SU-DHL-6 (cell line): ENCODE measurements around the gene HK1.
A peak's percentile ranks its signal among the peaks of the same experiment; 100 is the strongest.

ENCODE experiments used
- H2AFZ ChIP-seq: fragments of 200-600 bp; sonication (generic); 2 replicates; pipeline ENCODE4 v1.6.1; 2014; ENCODE audit warnings: low read depth, mild to moderate bottlenecking, moderate library complexity, mixed read lengths, antibody characterized with exemption, low read length; ENCODE audit not compliant: severe bottlenecking
- H3F3A ChIP-seq: fragments of 200-600 bp; shearing (Covaris generic); 2 replicates; pipeline ENCODE4 v1.6.0; 2016; ENCODE audit warnings: antibody characterized with exemption, mild to moderate bottlenecking; ENCODE audit not compliant: insufficient read depth
- H3K27ac ChIP-seq: fragments of 200-600 bp; sonication (generic); 2 replicates; pipeline ENCODE4 v1.5.1; 2016; ENCODE audit warnings: low read depth, mild to moderate bottlenecking, low read length, moderate library complexity, mixed read lengths
- H3K27me3 ChIP-seq: fragments of 200-600 bp; sonication (generic), shearing (Covaris generic); 2 replicates; pipeline ENCODE4 v1.6.0; 2014; ENCODE audit warnings: mild to moderate bottlenecking, low read length
- H3K36me3 ChIP-seq: fragments of 200-600 bp; sonication (generic); 2 replicates; pipeline ENCODE4 v1.6.1; 2014; ENCODE audit warnings: mild to moderate bottlenecking, low read length, mixed read lengths
- H3K4me2 ChIP-seq: fragments of 300-600, 200-600 bp; shearing (Covaris generic), sonication (generic); 2 replicates; pipeline ENCODE4 v1.6.0; 2014; ENCODE audit warnings: low read length, low read depth, mild to moderate bottlenecking; ENCODE audit not compliant: poor library complexity, severe bottlenecking
- H3K4me3 ChIP-seq: fragments of 200-600 bp; sonication (generic); 2 replicates; pipeline ENCODE4 v1.5.1; 2014; ENCODE audit warnings: antibody characterized with exemption, low read length, mild to moderate bottlenecking, mixed read lengths; ENCODE audit not compliant: insufficient read depth, poor library complexity, severe bottlenecking
- H3K79me2 ChIP-seq: fragments of 200-600 bp; sonication (generic); 2 replicates; pipeline ENCODE4 v1.6.1; 2014; ENCODE audit warnings: mild to moderate bottlenecking, low read length, moderate library complexity; ENCODE audit not compliant: insufficient read depth
- H3K9ac ChIP-seq: fragments of 200-600 bp; sonication (generic); 2 replicates; pipeline ENCODE4 v1.7.0; 2014; ENCODE audit warnings: mild to moderate bottlenecking, low read length
- H3K9me2 ChIP-seq: fragments of 200-600 bp; sonication (generic); replicated peaks from 2 replicates; pipeline ENCODE4 v1.6.1; 2014; ENCODE audit warnings: low read length; ENCODE audit not compliant: insufficient read depth
- H3K9me3 ChIP-seq: fragments of 200-600 bp; sonication (generic); 2 replicates; pipeline ENCODE4 v1.6.1; 2014; ENCODE audit warnings: low read length, mixed read lengths; ENCODE audit not compliant: insufficient read depth
- H4K20me1 ChIP-seq: fragments of 200-600 bp; sonication (generic); 2 replicates; pipeline ENCODE4 v1.6.1; 2014; ENCODE audit warnings: low read depth, mild to moderate bottlenecking, antibody characterized with exemption, low read length, moderate library complexity, mixed read lengths
- EZH2phosphoT487 ChIP-seq: fragments of 200-600 bp; sonication (generic), shearing (Covaris generic); conservative IDR thresholded peaks from 2 replicates; pipeline ENCODE4 v1.6.1; 2018; ENCODE audit warnings: mild to moderate bottlenecking, antibody characterized with exemption, low read length, moderate library complexity, mixed read lengths
- TF ChIP-seq, protein P1 (sequence below): fragments of 200-600 bp; sonication (generic); IDR thresholded peaks from one replicate; pipeline ENCODE4 v1.5.1; 2017; ENCODE audit warnings: antibody characterized with exemption, mild to moderate bottlenecking, low read length, moderate library complexity; ENCODE audit not compliant: insufficient read depth, poor library complexity, severe bottlenecking

HK1 gene

DNA sequence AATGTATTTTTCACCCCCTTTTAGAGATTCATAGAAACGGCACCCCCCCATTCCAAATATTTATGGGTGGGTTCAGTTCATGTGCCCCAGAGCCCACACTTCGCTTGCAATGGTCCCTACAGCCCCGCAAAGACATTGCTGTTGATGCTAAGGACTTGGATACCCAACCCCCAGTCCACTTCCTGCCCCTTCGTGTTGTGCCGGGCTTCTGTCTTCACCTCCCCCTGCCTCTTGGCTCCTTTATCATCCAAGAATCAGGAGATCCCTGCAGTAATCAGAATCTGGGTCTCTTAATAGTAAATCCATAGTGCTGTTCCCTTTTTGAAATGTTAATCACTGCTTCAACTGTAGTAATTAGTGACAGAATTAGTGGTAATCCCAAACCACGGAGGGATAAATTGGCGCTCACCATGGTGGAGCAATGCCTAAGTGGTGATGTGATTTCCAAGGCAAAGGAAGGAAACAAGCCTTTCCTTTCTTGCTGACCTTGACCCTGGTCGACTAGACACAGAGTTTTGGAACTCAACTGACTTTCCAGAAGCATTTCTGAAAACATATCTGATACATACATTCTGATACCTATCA is 67.7 kb downstream of the HK1 start:
- Histone ChIP-seq H3F3A (no peaks in the 10 kb centered on the region), H3K27me3 (no peaks in the 10 kb centered on the region), H3K9ac (no peak overlapping the region), H2AFZ (no peak overlapping the region), H3K4me2 (no peak overlapping the region), H3K4me3 (no peak overlapping the region), H4K20me1 (no peaks in the 10 kb centered on the region), H3K9me2 (no peaks in the 10 kb centered on the region), H3K27ac (no peak overlapping the region), H3K36me3 (no peaks in the 10 kb centered on the region), H3K9me3 (no peaks in the 10 kb centered on the region), H3K79me2 (no peaks in the 10 kb centered on the region)
- TF ChIP-seq EZH2phosphoT487, result no peak
- TF ChIP-seq, protein P1, sequence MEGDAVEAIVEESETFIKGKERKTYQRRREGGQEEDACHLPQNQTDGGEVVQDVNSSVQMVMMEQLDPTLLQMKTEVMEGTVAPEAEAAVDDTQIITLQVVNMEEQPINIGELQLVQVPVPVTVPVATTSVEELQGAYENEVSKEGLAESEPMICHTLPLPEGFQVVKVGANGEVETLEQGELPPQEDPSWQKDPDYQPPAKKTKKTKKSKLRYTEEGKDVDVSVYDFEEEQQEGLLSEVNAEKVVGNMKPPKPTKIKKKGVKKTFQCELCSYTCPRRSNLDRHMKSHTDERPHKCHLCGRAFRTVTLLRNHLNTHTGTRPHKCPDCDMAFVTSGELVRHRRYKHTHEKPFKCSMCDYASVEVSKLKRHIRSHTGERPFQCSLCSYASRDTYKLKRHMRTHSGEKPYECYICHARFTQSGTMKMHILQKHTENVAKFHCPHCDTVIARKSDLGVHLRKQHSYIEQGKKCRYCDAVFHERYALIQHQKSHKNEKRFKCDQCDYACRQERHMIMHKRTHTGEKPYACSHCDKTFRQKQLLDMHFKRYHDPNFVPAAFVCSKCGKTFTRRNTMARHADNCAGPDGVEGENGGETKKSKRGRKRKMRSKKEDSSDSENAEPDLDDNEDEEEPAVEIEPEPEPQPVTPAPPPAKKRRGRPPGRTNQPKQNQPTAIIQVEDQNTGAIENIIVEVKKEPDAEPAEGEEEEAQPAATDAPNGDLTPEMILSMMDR, result no peak

DNA sequence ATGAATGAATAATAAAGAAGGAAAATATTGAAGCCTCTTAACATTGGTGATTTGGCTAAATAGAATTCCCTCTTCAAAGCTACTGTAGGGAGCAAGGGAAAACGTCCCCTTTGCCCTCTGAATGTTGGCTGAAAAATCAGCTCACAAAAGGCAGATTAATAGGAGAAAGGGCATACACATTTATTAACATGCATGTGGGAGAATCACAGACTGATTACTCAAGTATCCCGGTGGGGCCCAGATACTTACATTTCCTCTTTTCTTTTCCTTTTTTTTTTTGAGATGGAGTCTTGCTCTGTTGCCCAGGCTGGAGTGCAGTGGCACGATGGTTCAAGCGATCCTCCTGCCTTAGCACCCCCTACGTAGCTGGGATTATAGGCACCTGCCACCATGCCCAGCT is 68.5 kb downstream of the HK1 start:
- H3K27me3 ChIP-seq, result no peaks in the 10 kb centered on the region
- H3K79me2 ChIP-seq, result no peaks in the 10 kb centered on the region
- no peaks in the 10 kb centered on the region for H3K9me2 ChIP-seq
- H3K4me3 ChIP-seq, result no peak overlapping the region
- no peak overlapping the region for H3K9ac ChIP-seq
- H3K9me3 ChIP-seq, result no peaks in the 10 kb centered on the region
- no peak overlapping the region for H2AFZ ChIP-seq
- no peak overlapping the region for H3K4me2 ChIP-seq
- no peaks in the 10 kb centered on the region for H4K20me1 ChIP-seq
- H3K27ac ChIP-seq, result no peak overlapping the region
- no peaks in the 10 kb centered on the region for H3F3A ChIP-seq
- TF ChIP-seq EZH2phosphoT487, result no peak
- TF ChIP-seq, protein P1, result no peak
- no peaks in the 10 kb centered on the region for H3K36me3 ChIP-seq

DNA sequence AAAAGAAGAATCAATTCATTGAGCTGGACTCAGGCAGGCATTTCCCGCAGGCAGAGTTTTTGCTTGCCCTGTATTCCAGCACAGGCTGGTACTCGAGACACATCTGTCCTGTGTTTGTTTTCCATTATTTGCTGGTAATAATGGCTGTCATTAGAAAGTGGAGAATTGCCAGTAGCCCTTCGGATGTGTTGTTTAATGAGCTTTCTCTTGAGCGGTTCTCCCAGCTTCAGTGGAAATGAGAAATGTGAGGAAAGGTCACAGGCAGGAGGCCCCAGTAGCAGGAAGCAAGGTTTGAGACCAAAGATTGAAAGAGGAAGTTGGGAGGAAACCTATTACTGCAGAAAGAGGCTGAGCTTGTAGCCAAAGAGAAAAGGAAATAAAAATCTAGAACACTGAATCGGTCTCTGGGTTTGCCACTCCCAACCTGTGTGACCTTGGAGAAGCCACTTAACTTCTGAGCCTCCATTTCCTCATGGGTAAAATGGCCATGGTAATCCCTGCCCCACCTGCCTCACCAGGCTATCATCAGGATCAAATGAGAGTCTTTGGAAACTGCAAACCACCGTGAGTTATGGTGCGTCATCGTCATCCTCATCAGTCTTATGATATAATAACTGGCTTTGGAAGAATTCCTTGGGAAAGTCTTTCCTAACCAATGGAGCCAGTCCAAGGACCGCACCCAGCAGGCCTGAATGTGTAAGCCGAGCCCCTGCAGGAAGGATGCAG is 70.7 kb downstream of the HK1 start:
- Histone ChIP-seq H3K9me3 (no peaks in the 10 kb centered on the region), H3K27me3 (no peaks in the 10 kb centered on the region), H3K4me3 (no peak overlapping the region), H3F3A (no peaks in the 10 kb centered on the region), H4K20me1 (no peaks in the 10 kb centered on the region), H3K27ac (peak overlapping the region; percentile 48), H2AFZ (peak overlapping the region; percentile 78), H3K9ac (peak overlapping the region; percentile 22; the same call in 1 of the 2 replicates), H3K9me2 (no peaks in the 10 kb centered on the region), H3K4me2 (peak overlapping the region; percentile 43), H3K36me3 (no peaks in the 10 kb centered on the region), H3K79me2 (no peaks in the 10 kb centered on the region)
- TF ChIP-seq, protein P1, result no peak
- no peak for TF ChIP-seq EZH2phosphoT487
